Cardiac muscle cell (in vitro differentiated cells and primary cell): Measurements from ENCODE around the gene TMX2. TPM values are rescaled to one million over a fixed set of nuclear protein-coding genes. Genes with fewer than 3 reads are reported as not detected.

Source experiments
- DNase-seq, 2 donors: peaks; one replicate each; pipeline versions ENCODE4 v3.0.0 to v3.0.0-alpha.2; 2010 to 2017; ENCODE audit warnings: low read depth in 1 of 2, low spot score in 1 of 2
- H3K27ac ChIP-seq: fragments of 200-600 bp; sonication (generic); 2 replicates; pipeline ENCODE4 v1.5.1; 2016
- H3K27me3 ChIP-seq: fragments of 200-600 bp; sonication (generic); 2 replicates; pipeline ENCODE4 v1.6.0; 2016; ENCODE audit warnings: control low read depth
- H3K36me3 ChIP-seq: fragments of 200-600 bp; sonication (generic); 2 replicates; pipeline ENCODE4 v1.5.1; 2016; ENCODE audit warnings: control low read depth
- H3K4me1 ChIP-seq: fragments of 200-600 bp; sonication (generic); 2 replicates; pipeline ENCODE4 v1.8.1; 2017; ENCODE audit warnings: low read depth, mild to moderate bottlenecking, mixed run types
- H3K4me3 ChIP-seq: fragments of 200-600 bp; sonication (generic); 2 replicates; pipeline ENCODE4 v1.5.1; 2016; ENCODE audit warnings: mild to moderate bottlenecking
- H3K9me3 ChIP-seq: fragments of 200-600 bp; sonication (generic); 2 replicates; pipeline ENCODE4 v1.5.1; 2017; ENCODE audit warnings: low read depth, mild to moderate bottlenecking, control low read depth
- CTCF ChIP-seq: IDR thresholded peaks from 2 replicates; pipeline ENCODE4 v1.5.1; 2012; ENCODE audit warnings: low read depth, mild to moderate bottlenecking, low read length
- polyA plus RNA-seq: library from polyadenylated mRNA; unstranded; fragments of >200 nt; fragmentation: Nextera tagmentation; extraction: Ambion mirVana; gene quantifications from 2 replicates; pipeline ENCODE4 v1.2.1, GENCODE V29; 2016
- total RNA-seq: library from RNA; depleted of rRNA; stranded (reverse); fragments of >200 nt; gene quantifications from 2 replicates; pipeline ENCODE4 v1.2.3, GENCODE V29; 2016

The TMX2 gene
- total and polyA plus RNA-seq, 2 experiments from 2014 or later, result 49.6 to 140 TPM

GRCh38 chr11:57741132-57742086 is 29.0 kb downstream of the TMX2 start, which contains the start of gene SELENOH:
TSS of gene SELENOH (plus strand) at chr11:57741491. CDS start at chr11:57741596, 105 bp downstream.
- no peak for TF ChIP-seq CTCF
- no peaks in the 10 kb centered on the region for H3K9me3 ChIP-seq
- no peaks in the 10 kb centered on the region for H3K27me3 ChIP-seq
- H3K27ac ChIP-seq, result peak within 1 kb of the TSS; percentile 99
- peak; percentile 97 to 99 for DNase-seq
- H3K4me3 ChIP-seq, result peak within 1 kb of the TSS; percentile 88
- H3K4me1 ChIP-seq, result peaks cover 9% of the 10 kb centered on the region
- H3K36me3 ChIP-seq, result peaks cover 19% of the 10 kb centered on the region

GRCh38 chr11:57742087-57742452 is 29.7 kb downstream of the TMX2 start:
- Histone ChIP-seq H3K4me1 (peaks cover 9% of the 10 kb centered on the region), H3K4me3 (peak overlapping the region; percentile 88), H3K36me3 (peaks cover 22% of the 10 kb centered on the region), H3K27ac (peak overlapping the region; percentile 99), H3K9me3 (no peaks in the 10 kb centered on the region), H3K27me3 (no peaks in the 10 kb centered on the region)
- no peak for DNase-seq
- TF ChIP-seq CTCF, result no peak

GRCh38 chr11:57744357-57744756 is 32.0 kb downstream of the TMX2 start:
- Histone ChIP-seq H3K36me3 (peaks cover 26% of the 10 kb centered on the region), H3K27ac (peak overlapping the region; percentile 50), H3K9me3 (no peaks in the 10 kb centered on the region), H3K4me3 (no peak overlapping the region), H3K4me1 (peaks cover 9% of the 10 kb centered on the region), H3K27me3 (no peaks in the 10 kb centered on the region)
- no peak for DNase-seq
- TF ChIP-seq CTCF, result no peak

GRCh38 chr11:57745206-57745605 is 32.8 kb downstream of the TMX2 start:
- Histone ChIP-seq H3K36me3 (peaks cover 26% of the 10 kb centered on the region), H3K4me1 (peaks cover 9% of the 10 kb centered on the region), H3K27me3 (no peaks in the 10 kb centered on the region), H3K27ac (peak overlapping the region; percentile 50), H3K4me3 (no peak overlapping the region), H3K9me3 (no peaks in the 10 kb centered on the region)
- no peak for DNase-seq
- TF ChIP-seq CTCF, result no peak

- no peak for TF ChIP-seq CTCF
- no peaks in the 10 kb centered on the region for H3K27me3 ChIP-seq
- H3K4me1 ChIP-seq, result peaks cover 4% of the 10 kb centered on the region
- DNase-seq, result no peak
- H3K9me3 ChIP-seq, result no peaks in the 10 kb centered on the region
- no peak overlapping the region for H3K27ac ChIP-seq
- no peak overlapping the region for H3K4me3 ChIP-seq
- H3K36me3 ChIP-seq, result peaks cover 26% of the 10 kb centered on the region
Measured at GRCh38 chr11:57746920-57747319, 34.5 kb downstream of the TMX2 start.
